Omental fat pad (tissue), 4 donors: Measurements from ENCODE around the gene THBS3. TPM values are rescaled to one million over a fixed set of nuclear protein-coding genes. Genes with fewer than 3 reads are reported as not detected.
A peak's percentile ranks its signal among the peaks of the same experiment; 100 is the strongest.

Experiments used
- ATAC-seq: fragments of 150-250 bp; one replicate; pipeline ENCODE4 v1.9.1; 2016; ENCODE audit warnings: mild to moderate bottlenecking, moderate library complexity; ENCODE audit not compliant: low FRiP score
- DNase-seq: peaks from one replicate; pipeline ENCODE4 v3.0.0-alpha.2; 2019; ENCODE audit warnings: low spot score
- CTCF ChIP-seq, 3 donors: fragments of 450-650 bp; IDR thresholded peaks; one replicate each; pipeline ENCODE4 v1.5.1; 2016 to 2017; ENCODE audit warnings: antibody characterized with exemption in 3 of 3, mild to moderate bottlenecking in 3 of 3, moderate library complexity in 2 of 3
- total RNA-seq, 4 donors: library from RNA; depleted of rRNA; stranded (reverse); fragments of >200 nt; gene quantifications; one replicate each; pipeline ENCODE4 v1.1.0, GENCODE V29; 2016

Gene THBS3
- total RNA-seq: 10 to 100 TPM; 11.3 to 32.2 (median 25.0) TPM

GRCh38 chr1:155207806-155208540, at the start of gene THBS3:
THBS3 (minus strand) TSS chr1:155207897; CDS start chr1:155207876, 21 bp downstream.
- no peak for TF ChIP-seq CTCF (IDR thresholded peaks at IDR 0.05)
- DNase-seq (no peak), ATAC-seq (peak; percentile 15)

DNA sequence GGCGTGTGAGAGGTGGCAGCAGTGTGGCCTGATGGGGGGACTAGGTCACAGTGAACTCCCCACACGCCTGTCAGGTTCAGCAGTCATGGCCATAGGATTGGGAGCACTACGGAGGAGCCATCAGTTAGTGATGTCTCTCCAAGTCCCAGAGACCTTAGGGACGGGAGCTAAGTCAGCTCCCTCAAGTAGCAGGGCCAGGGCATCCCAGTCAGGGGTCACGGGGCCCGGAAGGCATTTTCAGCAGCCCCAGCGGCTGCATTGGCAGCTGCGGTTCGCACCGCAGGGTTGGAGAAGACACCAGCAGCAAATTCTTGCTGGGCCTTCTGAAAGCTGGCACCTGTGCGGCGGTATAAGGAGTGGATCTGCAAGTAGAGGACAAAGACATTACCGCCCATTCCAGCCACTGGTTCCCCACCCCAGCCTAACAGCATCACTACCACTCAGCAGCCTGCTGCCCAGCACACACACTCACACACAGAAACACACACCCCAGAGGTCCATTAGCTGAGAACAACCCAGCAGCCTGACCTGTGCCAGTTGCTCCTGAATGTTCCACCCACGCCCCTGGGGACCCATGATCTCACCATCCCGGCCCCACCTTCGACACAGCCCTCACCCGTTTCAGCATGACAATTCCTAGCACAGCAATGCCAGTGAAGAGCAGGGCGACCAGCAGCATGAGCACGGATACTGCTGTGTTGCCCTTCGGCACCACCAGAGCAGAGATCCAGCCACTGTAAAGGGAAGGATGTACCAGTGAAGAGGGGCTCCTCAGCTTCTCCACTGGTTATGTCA, 48.6 kb upstream of the THBS3 start:
- no peak for TF ChIP-seq CTCF (IDR thresholded peaks at IDR 0.05)
- DNase-seq (no peak), ATAC-seq (no peak)

DNA sequence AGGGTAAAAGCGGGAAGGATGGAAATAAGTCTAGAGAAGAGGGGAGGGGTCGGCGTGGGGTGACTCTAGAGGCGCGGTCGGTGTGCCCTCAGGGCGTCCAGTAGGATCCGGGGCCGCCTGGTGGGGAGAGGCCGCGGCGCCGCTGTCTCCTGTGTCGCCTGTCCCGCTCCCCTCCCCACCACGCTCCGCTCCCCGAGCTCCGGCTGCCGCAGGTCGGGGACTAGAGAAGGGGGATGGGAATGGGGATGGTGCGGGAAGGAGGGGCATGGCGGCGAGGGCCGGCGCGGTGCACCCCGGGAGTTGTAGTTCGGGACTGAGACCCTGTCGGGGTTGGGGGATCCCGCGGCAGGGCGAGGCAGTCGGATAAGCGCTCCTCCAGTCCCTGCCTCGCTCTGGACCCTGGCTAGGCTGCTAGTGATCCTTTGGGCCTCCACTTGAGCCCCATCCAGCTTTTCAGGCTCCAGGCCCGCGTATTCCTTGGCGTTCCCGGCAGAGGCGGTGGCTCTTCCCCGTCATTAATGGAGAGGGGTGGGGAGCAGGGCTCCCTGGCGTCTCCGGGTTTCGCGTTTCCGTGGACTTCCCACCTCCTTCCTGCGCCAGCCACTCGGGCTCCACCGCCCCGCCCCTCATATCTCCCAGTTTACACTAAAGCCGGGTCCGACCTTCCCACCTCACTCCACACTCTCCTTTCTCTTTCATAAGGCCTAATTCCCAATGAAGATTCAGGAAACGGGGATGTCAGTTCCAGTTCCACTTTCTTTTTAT, 47.7 kb upstream of the THBS3 start, which contains the start of gene ENTREP3:
Gene ENTREP3, minus strand, starts transcription at position 241 of the 765 bp plus-strand sequence. CDS start 606 bp downstream, outside the sequence.
- DNase-seq (peak; percentile 69), ATAC-seq (peak; percentile 88)
- no peak for TF ChIP-seq CTCF (IDR thresholded peaks at IDR 0.05)

DNA sequence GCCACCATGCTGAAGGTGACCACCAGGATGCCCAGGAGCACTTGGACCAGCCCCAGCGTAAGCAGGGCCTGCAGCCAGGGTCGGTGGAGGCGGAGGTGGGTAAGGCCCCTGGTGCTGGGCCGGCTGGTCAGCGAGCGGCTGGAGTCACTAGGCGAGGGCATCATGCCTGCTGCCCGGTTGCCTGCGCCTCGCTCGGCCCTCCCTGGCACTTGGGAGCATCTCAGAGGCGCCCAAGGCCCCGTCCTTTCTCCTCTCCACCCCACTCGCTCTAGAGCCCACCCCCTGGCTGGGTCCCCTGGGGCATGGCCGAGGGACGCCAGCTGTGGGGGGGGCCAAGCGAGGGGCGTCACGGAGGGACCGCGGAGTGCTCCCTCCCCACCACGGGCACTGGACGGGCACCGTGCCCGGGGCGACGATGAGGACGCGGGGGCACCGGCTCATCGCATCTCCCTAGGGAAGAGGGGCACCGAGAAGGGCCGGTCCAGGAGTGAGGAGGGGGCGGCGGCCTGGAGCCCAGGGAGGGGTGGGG, 47.1 kb upstream of the THBS3 start:
- peak; percentile 15 for ATAC-seq
- TF ChIP-seq CTCF (IDR thresholded peaks at IDR 0.05): no peak
- DNase-seq: no peak

- DNase-seq (no peak), ATAC-seq (no peak)
- TF ChIP-seq CTCF (IDR thresholded peaks at IDR 0.05): no peak
Observed at GRCh38 chr1:155254228-155254713, 46.6 kb upstream of the THBS3 start.

DNA sequence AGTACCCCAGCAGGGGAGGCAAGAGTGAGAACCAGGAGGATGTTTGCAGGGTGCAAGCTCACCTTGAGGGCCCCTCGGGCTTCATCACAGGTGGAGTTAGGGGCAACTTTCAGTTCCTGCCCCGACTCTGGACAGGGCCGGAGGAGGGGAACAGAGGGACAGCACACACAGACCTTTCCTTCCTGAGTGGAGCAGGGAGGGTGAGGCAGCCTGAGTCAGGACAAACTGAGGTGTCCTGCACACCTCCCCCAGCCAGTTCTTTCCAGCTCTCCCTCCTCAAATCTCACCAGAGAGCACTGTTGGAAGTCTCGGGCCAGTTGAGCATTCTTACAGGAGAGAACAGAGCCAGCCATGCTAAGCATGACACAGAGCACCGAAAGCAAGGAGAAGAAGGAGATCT, 46.1 kb upstream of the THBS3 start:
- TF ChIP-seq CTCF (IDR thresholded peaks at IDR 0.05): no peak
- DNase-seq: no peak
- no peak for ATAC-seq
